A673 (cell line): Measurements from ENCODE around the gene GJB2. TPM values are rescaled to one million over a fixed set of nuclear protein-coding genes. Genes with fewer than 3 reads are reported as not detected.

Experiments used
- BruUV-seq: library from RNA; stranded (reverse); fragments of 400-500 nt; replicated peaks from 2 replicates; lab custom pipeline; 2021; lab: Mats Ljungman, UMichigan
- CTCF ChIA-PET: fragments of 300-600 bp; sonication (Branson Sonifier 250); formaldehyde crosslinking; loops from one replicate; lab custom pipeline; 2022; ENCODE audit warnings: antibody characterized with exemption; lab: Charles Lee
- POLR2A ChIA-PET: fragments of 300-600 bp; sonication (Branson Sonifier 250); formaldehyde crosslinking; loops from one replicate; lab custom pipeline; 2022; ENCODE audit warnings: antibody characterized with exemption; ENCODE audit not compliant: low non-redundant PET; lab: Charles Lee
- DNase-seq: peaks from one replicate; pipeline ENCODE4 v3.0.0-alpha.2; 2015; ENCODE audit warnings: low spot score
- H3K27ac ChIP-seq: fragments of 200-600 bp; sonication (generic); 2 replicates; pipeline ENCODE4 v1.5.1; 2016; ENCODE audit warnings: mixed run types, low read depth, mild to moderate bottlenecking, mixed read lengths, antibody characterized with exemption, low read length; ENCODE audit not compliant: poor library complexity, severe bottlenecking
- H3K27me3 ChIP-seq: fragments of 200-600 bp; sonication (generic); replicated peaks from 2 replicates; pipeline ENCODE4 v1.6.1; 2017; ENCODE audit warnings: mixed run types, low read depth, mild to moderate bottlenecking, mixed read lengths, antibody characterized with exemption, low read length; ENCODE audit not compliant: insufficient read depth, poor library complexity
- H3K36me3 ChIP-seq: fragments of 200-600 bp; sonication (generic); 2 replicates; pipeline ENCODE4 v1.6.1; 2016; ENCODE audit warnings: mixed run types, mild to moderate bottlenecking, mixed read lengths, antibody characterized with exemption, low read length; ENCODE audit not compliant: insufficient read depth, poor library complexity, severe bottlenecking
- H3K4me1 ChIP-seq: fragments of 200-600 bp; sonication (generic); 2 replicates; pipeline ENCODE4 v1.6.1; 2017; ENCODE audit warnings: mixed run types, mild to moderate bottlenecking, mixed read lengths, antibody characterized with exemption, low read length; ENCODE audit not compliant: insufficient read depth, poor library complexity, severe bottlenecking
- H3K4me3 ChIP-seq: fragments of 200-600 bp; sonication (generic); 2 replicates; pipeline ENCODE4 v1.5.1; 2016; ENCODE audit warnings: low read depth, mixed run types, mild to moderate bottlenecking, mixed read lengths, low read length; ENCODE audit not compliant: poor library complexity, severe bottlenecking
- H3K9me3 ChIP-seq: fragments of 200-600 bp; sonication (generic); 2 replicates; pipeline ENCODE4 v1.6.1; 2016; ENCODE audit warnings: mixed run types, low read depth, mild to moderate bottlenecking, mixed read lengths, antibody characterized with exemption, low read length; ENCODE audit not compliant: poor library complexity, severe bottlenecking
- EZH2 ChIP-seq: fragments of 200-600 bp; sonication (generic); IDR thresholded peaks from 2 replicates; pipeline ENCODE4 v1.6.1; 2017; ENCODE audit warnings: borderline replicate concordance, low read depth, mild to moderate bottlenecking, mixed read lengths, antibody characterized with exemption, low read length; ENCODE audit not compliant: poor library complexity, severe bottlenecking
- intact Hi-C: fragments of 100-400 bp; cut with micrococcal nuclease; formaldehyde crosslinking; loops from one replicate; pipeline ENCODE4 v1.10.0; 2022; ENCODE audit not compliant: unreplicated experiment
- total RNA-seq: library from RNA; stranded (reverse); gene quantifications from 2 replicates; pipeline ENCODE4 v1.2.3, GENCODE V29; 2021
- TF ChIP-seq, protein P1 (sequence below): fragments of 300-800, 200-600 bp; sonication (generic); conservative IDR thresholded peaks from 2 replicates; pipeline ENCODE4 v1.5.1; 2017; ENCODE audit warnings: low read depth, mild to moderate bottlenecking, antibody characterized with exemption, low read length, moderate library complexity, mixed read lengths

GJB2 gene
- total RNA-seq, 1 experiment from 2014 or later: not detected

- ChIA-PET CTCF (no interaction called here), POLR2A (no interaction called here)
- DNase-seq: no peak
- Histone ChIP-seq H3K36me3 (no peaks in the 10 kb centered on the region), H3K27me3 (peaks cover 12% of the 10 kb centered on the region), H3K9me3 (no peaks in the 10 kb centered on the region), H3K4me3 (no peak overlapping the region), H3K27ac (no peak overlapping the region), H3K4me1 (no peaks in the 10 kb centered on the region)
- TF ChIP-seq, protein P1, sequence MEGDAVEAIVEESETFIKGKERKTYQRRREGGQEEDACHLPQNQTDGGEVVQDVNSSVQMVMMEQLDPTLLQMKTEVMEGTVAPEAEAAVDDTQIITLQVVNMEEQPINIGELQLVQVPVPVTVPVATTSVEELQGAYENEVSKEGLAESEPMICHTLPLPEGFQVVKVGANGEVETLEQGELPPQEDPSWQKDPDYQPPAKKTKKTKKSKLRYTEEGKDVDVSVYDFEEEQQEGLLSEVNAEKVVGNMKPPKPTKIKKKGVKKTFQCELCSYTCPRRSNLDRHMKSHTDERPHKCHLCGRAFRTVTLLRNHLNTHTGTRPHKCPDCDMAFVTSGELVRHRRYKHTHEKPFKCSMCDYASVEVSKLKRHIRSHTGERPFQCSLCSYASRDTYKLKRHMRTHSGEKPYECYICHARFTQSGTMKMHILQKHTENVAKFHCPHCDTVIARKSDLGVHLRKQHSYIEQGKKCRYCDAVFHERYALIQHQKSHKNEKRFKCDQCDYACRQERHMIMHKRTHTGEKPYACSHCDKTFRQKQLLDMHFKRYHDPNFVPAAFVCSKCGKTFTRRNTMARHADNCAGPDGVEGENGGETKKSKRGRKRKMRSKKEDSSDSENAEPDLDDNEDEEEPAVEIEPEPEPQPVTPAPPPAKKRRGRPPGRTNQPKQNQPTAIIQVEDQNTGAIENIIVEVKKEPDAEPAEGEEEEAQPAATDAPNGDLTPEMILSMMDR: no peak
- no peak for TF ChIP-seq EZH2
- intact Hi-C loops: no loop called here
- no TSS peak for BruUV-seq
Observed at GRCh38 chr13:20149762-20150161, 43.0 kb downstream of the GJB2 start.

GRCh38 chr13:20148501-20149183, 44.1 kb downstream of the GJB2 start:
- H3K4me3 ChIP-seq: no peak overlapping the region
- H3K27ac ChIP-seq: no peak overlapping the region
- no TSS peak for BruUV-seq
- ChIA-PET POLR2A (no interaction called here), CTCF (no interaction called here)
- no peaks in the 10 kb centered on the region for H3K9me3 ChIP-seq
- H3K27me3 ChIP-seq: peaks cover 12% of the 10 kb centered on the region
- H3K4me1 ChIP-seq: no peaks in the 10 kb centered on the region
- DNase-seq: no peak
- intact Hi-C loops: no loop called here
- TF ChIP-seq, protein P1: no peak
- TF ChIP-seq EZH2: no peak
- no peaks in the 10 kb centered on the region for H3K36me3 ChIP-seq

- Histone ChIP-seq H3K36me3 (no peaks in the 10 kb centered on the region), H3K4me3 (no peak overlapping the region), H3K27ac (no peak overlapping the region), H3K27me3 (peaks cover 9% of the 10 kb centered on the region), H3K9me3 (no peaks in the 10 kb centered on the region), H3K4me1 (peaks cover 4% of the 10 kb centered on the region)
- DNase-seq: no peak
- intact Hi-C loops: no loop called here
- no peak for TF ChIP-seq EZH2
- TF ChIP-seq, protein P1: no peak
- CTCF ChIA-PET: no interaction called here
- POLR2A ChIA-PET: no interaction called here
- no TSS peak for BruUV-seq
Observed at GRCh38 chr13:20146381-20146780, 46.4 kb downstream of the GJB2 start.
